Stimulated activated CD4-positive, alpha-beta T cell treated with anti-CD3 and anti-CD28 coated beads, Interleukin-12 subunit alpha, Interleukin-12 subunit beta, amount 100 ng/mL, for 48 hours (primary cell): ENCODE data around the gene COL12A1.

Experiments
- DNase-seq, 3 donors: peaks; one replicate each; pipeline ENCODE4 v3.0.0-alpha.2; 2020; ENCODE audit warnings: low read depth in 2 of 3, low spot score in 1 of 3

The COL12A1 gene

GRCh38 chr6:75103431-75103830, 102.4 kb downstream of the COL12A1 start:
- DNase-seq = no peak

GRCh38 chr6:75102301-75102700, 103.6 kb downstream of the COL12A1 start:
- DNase-seq = no peak

- no peak for DNase-seq
Measured at GRCh38 chr6:75101896-75102295, 104.0 kb downstream of the COL12A1 start.

- no peak for DNase-seq
Measured at GRCh38 chr6:75098709-75099108, 107.1 kb downstream of the COL12A1 start.

- DNase-seq = no peak
Measured at GRCh38 chr6:75096966-75097365, 108.9 kb downstream of the COL12A1 start.

- DNase-seq = no peak
Measured at GRCh38 chr6:75094614-75095200, 111.1 kb downstream of the COL12A1 start.

- DNase-seq = no peak
Measured at GRCh38 chr6:75091467-75092190, 114.2 kb downstream of the COL12A1 start.

GRCh38 chr6:75090576-75090975, 115.3 kb downstream of the COL12A1 start:
- DNase-seq = no peak

- DNase-seq = no peak
Measured at GRCh38 chr6:75089921-75090320, 115.9 kb downstream of the COL12A1 start.

GRCh38 chr6:75089151-75089897, 116.5 kb downstream of the COL12A1 start:
- DNase-seq = no peak

GRCh38 chr6:75085931-75086635, 119.8 kb downstream of the COL12A1 start:
- DNase-seq = no peak

- DNase-seq = no peak
Measured at GRCh38 chr6:75084872-75085381, 120.9 kb downstream of the COL12A1 start.

- no peak for DNase-seq
Measured at GRCh38 chr6:75084018-75084417, 121.8 kb downstream of the COL12A1 start.

- no peak for DNase-seq
Measured at GRCh38 chr6:75081921-75082320, 123.9 kb downstream of the COL12A1 start.

- no peak for DNase-seq
Measured at GRCh38 chr6:75081047-75081446, 124.8 kb downstream of the COL12A1 start.

- no peak for DNase-seq
Measured at GRCh38 chr6:75079589-75079988, 126.3 kb downstream of the COL12A1 start.

- DNase-seq = no peak
Measured at GRCh38 chr6:75077701-75078100, 128.2 kb downstream of the COL12A1 start.

GRCh38 chr6:75076009-75076408, 129.8 kb downstream of the COL12A1 start:
- no peak for DNase-seq

GRCh38 chr6:75070244-75070643, 135.6 kb downstream of the COL12A1 start:
- no peak for DNase-seq

- DNase-seq = no peak
Measured at GRCh38 chr6:75065523-75065922, 140.3 kb downstream of the COL12A1 start.

- DNase-seq = no peak
Measured at GRCh38 chr6:75052491-75052890, 153.4 kb downstream of the COL12A1 start.
